NCI-H2171 treated with DMSO at 0.1 percent for 48 hours (cell line): Measurements from ENCODE around the gene NXNL2.
A peak's percentile ranks its signal among the peaks of the same experiment; 100 is the strongest.

Source experiments
- DNase-seq: peaks from one replicate; lab custom pipeline; 2025; lab: John Stamatoyannopoulos, UW

NXNL2 gene

GRCh38 chr9:88534456-88535225 is at the start of gene NXNL2:
NXNL2 (plus strand) TSS chr9:88535178; CDS start chr9:88535435, 257 bp downstream.
- DNase-seq = peak; percentile 18

- no peak for DNase-seq
Measured at GRCh38 chr9:88488166-88488565, 46.8 kb upstream of the NXNL2 start.

- DNase-seq = no peak
Measured at GRCh38 chr9:88494983-88495721, 39.8 kb upstream of the NXNL2 start.

GRCh38 chr9:88497224-88497623 is 37.8 kb upstream of the NXNL2 start:
- no peak for DNase-seq

GRCh38 chr9:88498880-88499279 is 36.1 kb upstream of the NXNL2 start:
- no peak for DNase-seq

- DNase-seq = no peak
Measured at GRCh38 chr9:88501086-88501485, 33.9 kb upstream of the NXNL2 start.

- DNase-seq = no peak
Measured at GRCh38 chr9:88502552-88503034, 32.4 kb upstream of the NXNL2 start.

GRCh38 chr9:88503081-88503844 is 31.7 kb upstream of the NXNL2 start:
- DNase-seq = no peak

- no peak for DNase-seq
Measured at GRCh38 chr9:88503845-88504764, 30.9 kb upstream of the NXNL2 start.

- DNase-seq = no peak
Measured at GRCh38 chr9:88508326-88508725, 26.7 kb upstream of the NXNL2 start.

- DNase-seq = no peak
Measured at GRCh38 chr9:88511906-88512305, 23.1 kb upstream of the NXNL2 start.

- no peak for DNase-seq
Measured at GRCh38 chr9:88514247-88514646, 20.7 kb upstream of the NXNL2 start.

GRCh38 chr9:88521308-88521707 is 13.7 kb upstream of the NXNL2 start:
- DNase-seq = no peak

GRCh38 chr9:88522360-88522759 is 12.6 kb upstream of the NXNL2 start:
- no peak for DNase-seq

GRCh38 chr9:88523056-88523455 is 11.9 kb upstream of the NXNL2 start:
- DNase-seq = no peak

GRCh38 chr9:88524911-88525310 is 10.1 kb upstream of the NXNL2 start:
- no peak for DNase-seq

GRCh38 chr9:88527618-88528017 is 7.4 kb upstream of the NXNL2 start:
- DNase-seq = no peak

GRCh38 chr9:88528080-88528790 is 6.7 kb upstream of the NXNL2 start:
- DNase-seq = no peak

- DNase-seq = no peak
Measured at GRCh38 chr9:88529496-88529895, 5.5 kb upstream of the NXNL2 start.

- DNase-seq = no peak
Measured at GRCh38 chr9:88530051-88530450, 4.9 kb upstream of the NXNL2 start.
